ENCODE measurements around the gene ERC1.

ERC1 gene

DNA sequence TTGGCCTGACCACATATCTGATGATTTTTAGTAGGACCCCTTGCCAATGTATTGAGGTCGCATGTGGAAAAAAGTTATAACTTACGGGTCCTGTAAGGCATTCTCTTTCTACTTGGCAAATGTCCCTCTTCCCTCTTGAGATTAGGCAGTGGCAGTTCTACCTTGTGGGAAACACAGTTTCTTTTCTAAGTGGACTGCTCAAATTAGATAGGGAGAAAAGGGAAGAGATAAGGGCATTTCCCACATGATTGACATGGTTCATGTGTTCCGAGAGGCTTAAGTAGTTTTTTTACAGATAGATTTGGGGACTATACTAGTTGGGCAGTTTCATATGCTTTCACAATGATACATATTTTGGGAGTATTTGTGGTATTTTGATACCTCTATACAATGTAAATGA lies 448.7 kb downstream of the ERC1 start:
- DNase-seq (ENCODE audit: low spot score) = no peak

- DNase-seq (ENCODE audit: low spot score) = no peak
Observed at GRCh38 chr12:1443421-1444141, 452.6 kb downstream of the ERC1 start.

- DNase-seq (ENCODE audit: low spot score) = no peak
Observed at GRCh38 chr12:1444142-1444516, 453.1 kb downstream of the ERC1 start.

- no peak for DNase-seq (ENCODE audit: low spot score)
Observed at GRCh38 chr12:1445807-1446206, 454.8 kb downstream of the ERC1 start.

DNA sequence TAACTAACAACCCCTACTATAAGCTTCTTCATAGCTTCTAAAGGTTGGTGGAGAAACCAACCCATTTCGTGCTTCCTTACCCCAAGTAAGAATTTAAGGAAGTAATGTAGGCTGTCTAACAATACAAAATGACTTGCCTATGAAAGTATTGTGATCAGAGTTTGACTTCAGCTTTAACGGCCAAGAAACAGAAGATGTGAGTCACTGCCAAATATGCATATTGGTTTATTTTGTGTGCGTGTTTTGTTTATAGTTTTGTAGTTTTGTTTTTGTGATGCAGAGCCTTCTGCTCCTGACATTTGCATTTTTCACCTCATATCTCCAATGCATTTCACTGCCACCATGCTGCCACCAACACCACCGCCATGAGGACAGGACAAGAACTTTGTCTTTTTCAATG lies 457.3 kb downstream of the ERC1 start:
- no peak for DNase-seq (ENCODE audit: low spot score)

DNA sequence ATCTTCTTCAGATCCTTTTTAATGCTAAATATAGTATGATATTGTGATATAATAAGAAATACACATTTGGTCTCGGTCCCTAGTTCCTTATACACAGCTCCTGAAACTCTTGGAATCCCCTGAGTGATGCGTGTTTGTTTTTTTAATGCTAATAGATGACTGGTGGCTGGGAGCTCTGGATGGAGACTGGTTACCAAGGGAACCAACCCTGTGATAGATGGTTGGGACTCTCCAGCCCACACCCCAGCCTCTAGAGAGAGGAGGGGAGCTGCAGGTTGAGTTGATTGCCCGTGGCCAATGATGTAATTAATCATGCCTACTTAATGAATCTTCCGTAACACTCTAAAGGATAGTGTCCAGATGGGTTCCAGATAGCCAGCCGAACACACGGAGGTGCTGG lies 462.8 kb downstream of the ERC1 start:
- no peak for DNase-seq (ENCODE audit: low spot score)

DNA sequence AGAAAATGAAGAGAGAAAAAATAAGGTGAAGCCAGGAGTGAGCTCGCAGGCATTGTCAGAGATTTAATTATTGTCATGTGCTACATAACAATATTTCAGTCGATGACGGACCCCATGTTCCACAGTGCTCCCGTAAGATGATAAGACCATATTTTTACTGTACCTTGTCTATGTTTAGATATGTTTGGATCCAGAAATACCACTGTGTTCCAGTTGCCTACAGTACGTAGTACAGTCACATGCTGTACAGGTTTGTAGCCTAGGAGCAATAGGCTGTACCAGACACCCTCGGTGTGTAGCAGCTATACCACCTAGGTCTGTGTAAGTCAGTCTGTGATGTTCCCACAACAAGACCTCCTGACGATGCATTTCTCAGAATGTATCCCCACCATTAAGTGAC lies 465.9 kb downstream of the ERC1 start:
- DNase-seq (ENCODE audit: low spot score) = no peak

GRCh38 chr12:1457901-1458300 lies 466.9 kb downstream of the ERC1 start:
- DNase-seq (ENCODE audit: low spot score) = no peak

DNA sequence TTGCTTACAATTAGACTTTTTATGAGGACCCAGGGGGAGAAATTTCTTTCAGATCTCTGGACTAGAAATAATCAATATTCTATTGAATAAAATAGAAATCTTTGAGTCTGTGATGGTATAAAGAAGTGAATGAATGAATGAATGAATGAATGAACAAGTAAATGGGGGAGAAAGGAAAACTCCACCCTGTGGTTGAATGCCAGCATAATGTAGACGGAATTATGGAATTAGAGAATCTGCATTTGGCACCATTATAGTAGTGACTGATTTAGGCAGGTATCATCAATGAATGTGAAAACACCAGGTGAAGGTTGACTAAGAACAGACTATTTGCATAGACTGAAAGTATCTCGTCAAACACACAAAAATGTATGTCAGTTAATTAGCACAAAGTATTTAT lies 468.3 kb downstream of the ERC1 start:
- DNase-seq (ENCODE audit: low spot score) = no peak

DNA sequence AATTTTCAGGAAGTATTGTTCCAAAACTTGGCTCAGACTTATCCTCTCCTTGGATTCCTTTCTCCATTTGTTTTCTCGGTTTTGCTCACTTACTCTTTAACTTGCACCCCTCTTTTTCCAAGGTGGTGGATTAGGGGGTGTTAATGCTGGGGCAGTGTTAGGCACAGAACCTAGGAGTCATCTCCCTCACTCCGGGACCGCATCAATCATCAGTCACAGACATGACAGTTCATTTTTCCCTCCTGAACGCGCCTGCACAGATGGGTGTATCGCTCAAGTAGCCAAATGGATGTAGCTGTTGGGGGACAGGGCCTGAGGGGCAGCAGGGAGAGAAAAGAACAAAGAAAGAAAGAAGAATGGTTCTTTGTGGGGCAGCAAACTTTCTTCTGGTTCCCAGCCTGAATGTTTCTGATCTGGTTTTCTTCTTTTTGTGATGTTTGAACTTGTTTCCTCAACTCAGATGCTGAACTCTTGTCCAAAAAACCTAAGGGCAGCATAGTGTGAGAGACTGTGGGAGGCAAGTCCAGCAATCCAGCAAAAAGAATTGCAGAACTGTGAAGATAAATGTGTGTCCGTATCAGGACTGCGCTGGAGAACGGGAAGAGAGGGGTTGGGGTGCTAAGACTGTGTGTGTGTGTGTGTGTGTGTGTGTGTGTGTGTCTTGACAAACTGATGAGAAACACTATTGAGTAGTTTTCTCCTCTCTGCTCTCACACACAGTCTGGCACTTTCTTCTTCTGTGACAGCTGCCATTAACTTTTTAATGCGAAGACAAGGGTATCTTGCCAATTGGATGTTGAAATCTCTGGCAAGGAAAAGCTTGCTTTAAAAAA lies 472.3 kb downstream of the ERC1 start:
- DNase-seq (ENCODE audit: low spot score) = no peak

DNA sequence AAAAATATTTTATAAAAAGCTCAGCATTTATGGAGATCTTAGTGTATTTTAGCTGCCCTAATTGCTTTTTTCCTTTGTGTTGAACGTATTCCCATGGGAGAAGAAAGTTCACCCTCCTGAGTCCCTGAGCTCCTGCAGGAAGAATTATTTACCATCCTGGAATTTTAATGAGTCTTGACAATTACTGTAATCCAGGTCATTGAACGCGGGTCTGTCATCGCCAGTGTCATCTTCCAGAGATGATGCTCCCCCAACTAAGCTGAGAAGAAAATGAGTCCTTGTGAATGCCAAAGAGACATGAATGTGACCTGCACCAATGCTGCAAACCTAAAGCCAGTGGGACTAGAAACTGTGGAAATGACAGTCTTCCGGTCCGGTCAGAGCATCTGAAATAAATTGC lies 473.9 kb downstream of the ERC1 start:
- DNase-seq (ENCODE audit: low spot score) = no peak

DNA sequence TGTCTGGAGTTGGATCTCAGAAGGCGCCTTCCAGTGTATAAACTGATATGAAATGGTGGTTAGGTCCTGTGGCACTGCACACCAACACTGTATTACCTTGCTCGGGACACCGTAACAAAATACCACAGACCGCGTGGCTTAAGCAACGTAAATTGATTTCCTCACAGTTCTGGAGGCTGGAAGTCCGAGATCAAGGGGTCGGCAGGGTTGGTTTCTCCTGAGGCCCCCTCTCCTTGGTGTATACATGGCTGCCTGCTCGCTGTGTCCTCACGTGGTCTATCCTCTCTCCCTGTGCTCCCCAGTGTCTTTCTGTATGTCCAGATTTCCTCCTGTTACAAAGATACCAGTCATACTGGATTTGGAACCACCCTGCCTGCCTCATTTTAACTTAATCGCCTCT lies 475.0 kb downstream of the ERC1 start:
- DNase-seq (ENCODE audit: low spot score) = no peak

- DNase-seq (ENCODE audit: low spot score) = no peak
Observed at GRCh38 chr12:1466481-1467154, 475.6 kb downstream of the ERC1 start.

DNA sequence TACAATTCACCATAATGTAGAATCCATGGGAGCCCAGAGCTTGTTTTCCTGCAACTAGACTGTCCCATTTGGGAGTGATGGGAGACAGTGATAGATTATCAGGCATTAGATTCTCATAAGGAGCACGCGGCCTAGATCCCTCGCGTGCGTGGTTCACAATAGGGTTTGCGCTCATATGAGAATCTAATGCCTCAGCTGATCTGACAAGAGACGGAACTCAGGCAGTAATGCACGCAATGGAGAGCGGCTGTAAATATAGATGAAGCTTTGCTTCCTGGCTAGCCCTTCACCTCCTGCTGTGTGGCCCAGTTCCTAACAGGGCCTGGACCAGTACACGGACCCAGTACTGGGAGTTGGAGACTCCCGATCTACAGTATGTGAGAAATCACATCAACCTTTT lies 476.7 kb downstream of the ERC1 start:
- DNase-seq (ENCODE audit: low spot score) = no peak

DNA sequence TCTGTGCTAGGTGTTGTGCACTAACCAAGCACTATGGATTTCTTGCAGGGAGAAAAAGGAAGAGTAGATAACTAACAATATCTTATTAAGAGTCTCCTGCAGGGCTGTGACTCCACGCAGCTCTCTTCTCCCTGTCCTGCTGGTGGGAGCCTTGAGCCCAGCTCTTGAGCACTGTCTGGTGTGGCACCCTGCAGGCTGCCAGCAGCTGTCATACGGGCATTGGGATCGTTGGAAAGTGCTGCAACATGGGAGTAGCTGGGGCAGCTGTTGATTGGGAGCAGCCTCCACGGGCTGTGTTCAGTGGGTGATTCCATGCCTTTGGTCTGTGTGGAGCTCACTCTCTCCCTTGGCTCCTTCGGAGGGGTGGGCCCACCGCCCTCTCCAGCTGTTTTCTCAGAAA lies 478.0 kb downstream of the ERC1 start:
- DNase-seq (ENCODE audit: low spot score) = no peak

- DNase-seq (ENCODE audit: low spot score) = no peak
Observed at GRCh38 chr12:1470051-1470450, 479.0 kb downstream of the ERC1 start.

DNA sequence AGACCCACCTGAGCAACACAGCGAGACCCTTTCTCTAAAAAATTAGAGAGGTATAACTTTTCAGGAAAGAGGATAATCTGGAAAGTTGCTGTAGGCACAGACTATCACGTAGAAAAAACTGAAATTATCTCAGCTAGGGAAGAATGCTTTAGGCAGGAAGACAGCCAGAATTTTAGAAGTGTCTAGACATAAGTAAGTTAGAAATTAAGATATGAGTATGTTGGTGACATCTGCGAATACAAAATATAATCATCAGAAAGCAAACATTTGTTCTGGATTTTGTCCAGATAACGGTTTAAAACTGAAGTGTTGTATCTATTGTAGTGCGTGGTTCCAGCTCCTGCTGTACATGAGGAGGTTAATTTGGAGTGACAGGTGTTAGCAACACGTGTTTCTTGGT lies 480.2 kb downstream of the ERC1 start:
- no peak for DNase-seq (ENCODE audit: low spot score)

- DNase-seq (ENCODE audit: low spot score) = peak; percentile 45
Observed at GRCh38 chr12:1473418-1473817, 482.4 kb downstream of the ERC1 start.

- DNase-seq (ENCODE audit: low spot score) = peak; percentile 78
Observed at GRCh38 chr12:1474041-1474573, 483.1 kb downstream of the ERC1 start.

GRCh38 chr12:1474574-1475153 lies 483.6 kb downstream of the ERC1 start:
- DNase-seq (ENCODE audit: low spot score) = no peak

DNA sequence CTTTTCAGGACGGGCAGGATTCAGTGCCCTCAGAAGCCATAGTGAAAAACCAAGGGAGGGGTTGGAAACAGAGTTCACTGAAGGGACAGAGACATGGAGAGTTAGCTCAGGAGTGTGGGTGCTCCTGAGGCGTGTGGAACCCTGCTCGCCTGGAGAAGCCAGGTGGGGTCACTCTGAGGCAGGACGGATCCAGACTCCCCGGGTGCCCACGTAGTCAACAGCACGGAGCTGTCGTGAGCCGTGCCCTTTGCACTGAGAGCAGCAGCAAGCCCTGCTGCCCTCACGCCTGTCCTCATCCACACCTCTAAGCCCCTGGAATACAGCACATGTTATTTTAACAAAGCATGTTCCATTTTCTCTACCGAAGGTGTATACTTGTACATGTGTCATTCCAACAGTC lies 488.6 kb downstream of the ERC1 start:
- DNase-seq (ENCODE audit: low spot score) = no peak

- no peak for DNase-seq (ENCODE audit: low spot score)
Observed at GRCh38 chr12:1481326-1481725, 490.3 kb downstream of the ERC1 start.

GRCh38 chr12:1481906-1482305 lies 490.9 kb downstream of the ERC1 start:
- DNase-seq (ENCODE audit: low spot score) = no peak
